GM04504 (cell line): Measurements from ENCODE around the gene POLR2E.

ENCODE experiments used
- DNase-seq: peaks from one replicate; pipeline ENCODE4 v3.0.0-alpha.2; 2012; ENCODE audit warnings: low read depth

Gene POLR2E

GRCh38 chr19:1110809-1111640 lies 15.8 kb upstream of the POLR2E start:
- no peak for DNase-seq

DNA sequence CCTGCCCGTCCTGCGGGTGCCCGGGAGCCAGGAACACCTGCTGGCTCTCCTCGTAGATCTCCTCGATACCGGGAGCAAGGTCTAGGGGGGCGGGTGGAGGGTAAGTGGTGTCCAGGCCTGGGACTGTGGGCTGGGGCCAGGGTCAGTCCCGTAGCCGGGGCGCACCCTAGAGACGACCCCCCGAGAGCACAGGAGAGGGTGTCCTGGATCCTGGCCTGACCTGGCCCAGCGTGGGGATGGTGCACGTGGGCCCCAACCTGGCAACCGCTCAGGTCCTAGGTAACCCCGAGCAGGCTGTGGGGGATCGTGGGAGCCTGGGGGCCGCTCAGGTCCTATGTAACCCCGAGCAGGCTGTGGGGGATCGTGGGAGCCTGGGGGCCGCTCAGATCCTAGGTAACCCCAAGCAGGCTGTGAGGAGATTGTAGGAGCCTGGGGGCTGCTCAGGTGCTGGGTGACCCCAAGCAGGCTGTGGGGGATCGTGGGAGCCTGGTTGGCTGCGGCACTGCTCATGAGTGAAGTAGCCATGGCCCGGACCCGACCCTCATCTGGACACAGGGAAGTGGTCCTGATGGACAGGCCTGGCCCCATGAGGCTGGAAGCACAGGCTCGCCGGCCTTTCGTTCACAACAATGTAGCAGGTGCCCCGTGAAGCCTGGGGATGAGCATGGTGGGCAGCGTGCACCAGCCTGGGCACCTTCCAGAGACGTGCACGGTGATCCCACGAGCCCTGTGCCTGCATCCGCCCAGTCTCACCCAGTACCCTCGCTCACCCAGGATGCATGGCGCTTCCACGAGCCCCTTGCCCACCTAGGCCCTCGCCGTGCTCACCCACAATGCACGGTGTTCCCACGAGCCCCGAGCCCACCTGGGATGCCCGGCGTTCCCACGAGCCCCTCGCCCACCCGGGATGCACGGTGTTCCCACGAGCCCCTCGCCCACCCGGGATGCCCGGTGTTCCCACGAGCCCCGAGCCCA lies 14.8 kb upstream of the POLR2E start:
- no peak for DNase-seq

DNA sequence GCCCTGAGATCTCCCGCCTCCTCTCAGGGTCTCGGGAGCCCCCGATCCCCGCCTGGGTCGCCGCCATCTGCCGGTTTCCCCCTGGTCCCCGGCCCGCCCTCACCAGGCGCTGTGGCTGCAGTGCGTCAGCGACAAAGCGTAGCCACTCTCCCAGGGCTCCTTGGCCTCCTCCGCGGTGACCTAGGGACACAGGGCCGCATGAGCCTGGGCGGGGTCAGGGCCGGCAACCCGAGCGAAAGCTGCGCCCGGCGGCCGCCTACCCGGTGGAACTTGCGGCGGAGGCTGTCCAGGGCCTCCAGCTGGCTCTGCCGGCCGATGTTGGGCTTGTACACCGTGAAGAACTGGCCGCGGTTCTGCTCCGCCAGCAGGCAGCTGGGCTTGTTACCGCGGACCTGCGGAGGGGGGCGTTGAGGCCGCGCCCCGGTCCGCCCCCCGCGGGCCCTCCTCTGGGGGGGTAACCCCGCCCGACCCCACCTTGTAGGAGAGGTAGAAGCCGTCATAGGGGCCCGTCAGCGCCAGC lies 13.9 kb upstream of the POLR2E start:
- DNase-seq, result no peak

- DNase-seq, result no peak
Measured at GRCh38 chr19:1108291-1109031, 13.3 kb upstream of the POLR2E start.

- DNase-seq, result no peak
Measured at GRCh38 chr19:1107661-1108261, 12.6 kb upstream of the POLR2E start.

- no peak for DNase-seq
Measured at GRCh38 chr19:1106841-1107660, 11.9 kb upstream of the POLR2E start.

DNA sequence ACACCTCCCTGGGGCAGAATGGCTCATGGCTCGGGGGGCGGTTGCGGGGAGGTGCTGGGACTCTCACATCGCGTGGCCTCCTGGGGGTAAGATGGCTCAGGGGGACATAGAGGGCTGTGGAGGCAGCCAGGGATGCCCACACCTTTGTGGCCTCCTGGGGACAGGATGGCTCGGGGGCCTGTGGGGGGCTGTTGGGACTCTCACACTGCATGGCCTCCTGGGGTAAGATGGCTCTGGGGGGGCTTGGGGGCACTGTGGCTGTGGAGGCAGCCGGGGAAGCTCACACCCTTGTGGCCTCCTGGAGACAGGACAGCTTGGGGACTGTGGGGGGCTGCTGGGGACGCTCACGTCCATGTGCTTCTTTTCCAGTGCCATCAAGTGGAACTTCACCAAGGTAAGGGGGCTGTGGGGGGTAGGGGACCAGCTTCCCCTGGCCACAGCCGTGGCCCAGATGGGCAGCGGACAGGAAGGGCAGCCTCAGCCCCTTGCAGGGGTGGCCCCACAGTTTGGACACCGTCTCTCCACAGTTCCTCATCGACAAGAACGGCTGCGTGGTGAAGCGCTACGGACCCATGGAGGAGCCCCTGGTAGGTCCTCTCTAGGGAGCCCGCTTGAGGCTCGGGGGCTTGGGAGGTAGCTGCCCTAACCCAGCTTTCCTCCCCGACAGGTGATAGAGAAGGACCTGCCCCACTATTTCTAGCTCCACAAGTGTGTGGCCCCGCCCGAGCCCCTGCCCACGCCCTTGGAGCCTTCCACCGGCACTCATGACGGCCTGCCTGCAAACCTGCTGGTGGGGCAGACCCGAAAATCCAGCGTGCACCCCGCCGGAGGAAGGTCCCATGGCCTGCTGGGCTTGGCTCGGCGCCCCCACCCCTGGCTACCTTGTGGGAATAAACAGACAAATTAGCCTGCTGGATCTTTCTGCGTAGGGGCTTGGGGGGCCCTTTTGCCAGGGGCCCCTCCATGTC lies 11.0 kb upstream of the POLR2E start:
- no peak for DNase-seq

- no peak for DNase-seq
Measured at GRCh38 chr19:1105008-1105872, 10.1 kb upstream of the POLR2E start.

- peak; percentile 38 for DNase-seq
Measured at GRCh38 chr19:1104311-1105007, 9.3 kb upstream of the POLR2E start.

DNA sequence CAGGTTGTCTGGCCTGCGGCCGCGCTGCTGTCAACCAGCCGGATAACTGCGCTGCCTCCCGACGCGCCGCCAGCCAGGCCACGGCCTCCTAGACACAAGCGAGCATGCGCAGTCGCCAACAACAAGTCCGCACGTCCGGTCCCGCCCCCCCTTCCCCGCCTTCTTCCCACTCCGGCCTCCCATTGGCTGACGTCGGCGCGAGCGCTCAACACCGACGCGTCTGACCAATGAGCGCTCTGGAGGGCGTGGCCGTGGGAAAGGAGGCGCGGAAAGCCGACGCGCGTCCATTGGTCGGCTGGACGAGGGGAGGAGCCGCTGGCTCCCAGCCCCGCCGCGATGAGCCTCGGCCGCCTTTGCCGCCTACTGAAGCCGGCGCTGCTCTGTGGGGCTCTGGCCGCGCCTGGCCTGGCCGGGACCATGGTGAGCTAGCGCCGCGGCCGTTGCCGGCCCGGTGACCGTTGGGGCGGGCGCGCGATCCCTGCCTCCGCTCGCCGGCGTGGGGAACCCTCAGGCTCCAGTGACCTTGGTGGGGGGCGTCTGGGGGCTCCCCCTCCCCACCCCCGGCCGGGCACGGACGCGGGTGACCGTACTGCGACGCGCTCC lies 8.6 kb upstream of the POLR2E start, which contains the start of gene GPX4:
GPX4 (plus strand) TSS at position 287 of the 603 bp plus-strand sequence; CDS start at position 337, 50 bp downstream.
- DNase-seq, result peak; percentile 98

GRCh38 chr19:1103132-1103707 lies 8.0 kb upstream of the POLR2E start:
- DNase-seq, result no peak

GRCh38 chr19:1102407-1103131 lies 7.4 kb upstream of the POLR2E start:
- peak; percentile 97 for DNase-seq

DNA sequence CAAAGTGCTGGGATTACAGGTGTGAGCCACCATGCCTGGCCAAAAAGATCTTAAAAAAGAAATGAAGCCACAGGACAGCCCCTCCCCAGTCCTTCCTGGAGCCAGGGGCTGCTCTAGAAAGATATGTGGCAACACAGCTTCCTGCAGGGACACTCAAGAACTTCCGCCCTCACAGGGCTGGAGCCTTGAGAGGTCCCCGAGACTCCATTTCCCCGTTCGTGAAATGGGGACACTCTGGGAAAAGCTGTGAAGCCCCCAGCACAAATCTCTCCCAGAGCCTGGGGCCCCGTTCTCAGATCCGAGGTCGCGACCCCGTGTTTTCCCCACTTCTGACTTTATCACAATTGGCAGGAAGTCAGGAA lies 6.1 kb upstream of the POLR2E start:
- no peak for DNase-seq

DNA sequence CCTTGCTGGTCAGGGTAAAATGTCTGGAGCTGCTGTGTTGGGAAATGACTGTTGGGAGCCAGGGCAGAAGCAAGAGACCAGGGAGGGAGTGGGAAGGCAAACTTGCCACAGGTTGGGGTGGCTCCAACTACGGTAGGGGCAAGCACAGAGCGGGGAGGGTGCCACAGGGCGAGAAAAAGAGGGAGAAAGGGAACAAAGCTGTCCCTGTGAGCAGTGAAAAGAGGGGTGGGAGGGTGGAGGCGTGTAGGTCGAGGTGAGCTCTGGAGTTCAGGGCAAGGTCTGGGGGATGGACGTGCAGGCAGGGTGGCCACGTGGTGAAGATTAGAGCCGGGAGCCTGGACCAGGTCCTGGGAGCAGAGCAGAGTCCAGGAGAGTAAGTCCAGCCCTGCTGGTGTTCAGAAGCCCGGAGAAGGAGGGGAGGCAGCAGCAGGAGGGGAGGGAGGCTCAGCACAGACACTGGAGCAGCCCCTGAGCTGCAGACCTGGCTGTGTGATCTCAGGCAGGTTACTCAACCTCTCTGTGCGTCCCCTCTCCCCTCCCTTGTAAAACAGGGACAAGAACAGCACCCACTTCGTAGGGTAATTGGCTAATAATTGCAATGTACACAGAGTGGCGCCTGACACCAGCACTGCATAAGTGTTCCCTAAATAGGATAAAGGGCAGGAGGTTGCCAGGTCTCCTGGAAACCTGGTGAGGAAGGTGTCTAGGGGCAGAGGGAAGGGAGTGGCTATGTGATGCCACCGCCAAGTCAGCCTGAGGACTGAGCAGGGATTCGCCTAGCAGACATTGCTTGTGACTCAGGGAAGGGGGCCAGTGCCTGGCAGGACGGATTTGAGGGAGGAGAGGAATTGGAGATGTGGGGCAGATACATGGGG lies 3.2 kb upstream of the POLR2E start:
- DNase-seq, result no peak

- no peak for DNase-seq
Measured at GRCh38 chr19:1097810-1098176, 2.6 kb upstream of the POLR2E start.

DNA sequence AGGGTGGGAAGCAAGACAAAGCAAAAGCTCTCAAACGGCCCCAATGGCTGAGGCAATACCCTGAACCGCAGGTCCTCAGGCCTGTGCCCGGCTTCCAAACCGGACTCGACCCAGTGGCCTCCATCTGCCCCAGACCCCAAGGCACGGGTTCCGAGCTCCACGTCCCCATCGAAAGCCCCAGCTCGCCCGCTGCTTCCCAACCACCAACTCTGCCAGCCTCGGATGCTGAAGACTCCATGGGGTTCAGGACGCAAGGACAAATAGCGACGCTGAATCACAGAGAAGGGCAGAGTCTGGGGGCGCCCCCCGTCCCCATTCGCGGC lies 559 bp downstream of the POLR2E start:
- no peak for DNase-seq
